Ishikawa (cell line): Measurements from ENCODE around the gene PLAAT2.

ENCODE experiments used
- CEBPB ChIP-seq: IDR thresholded peaks from 2 replicates; pipeline ENCODE4 v1.6.1; 2012
- EP300 ChIP-seq: IDR thresholded peaks from 2 replicates; pipeline ENCODE4 v1.6.1; 2012; ENCODE audit warnings: borderline replicate concordance
- FOXM1 ChIP-seq: IDR thresholded peaks from 2 replicates; pipeline ENCODE4 v1.6.1; 2012; ENCODE audit warnings: low read depth, borderline replicate concordance
- MAX ChIP-seq: IDR thresholded peaks from 2 replicates; pipeline ENCODE4 v1.6.1; 2012
- NFIC ChIP-seq: IDR thresholded peaks from 2 replicates; pipeline ENCODE4 v1.6.1; 2012
- REST ChIP-seq: IDR thresholded peaks from 2 replicates; pipeline ENCODE4 v1.6.1; 2012; ENCODE audit warnings: low read depth, mild to moderate bottlenecking
- TAF1 ChIP-seq: IDR thresholded peaks from 2 replicates; pipeline ENCODE4 v1.6.1; 2012; ENCODE audit warnings: low read depth, mild to moderate bottlenecking
- YY1 ChIP-seq: IDR thresholded peaks from 2 replicates; pipeline ENCODE4 v1.6.1; 2012; ENCODE audit warnings: low read depth

- TF ChIP-seq MAX: no peak
- TF ChIP-seq TAF1: no peak
- no peak for TF ChIP-seq REST
- TF ChIP-seq NFIC: no peak
- TF ChIP-seq FOXM1: no peak
- TF ChIP-seq CEBPB: no peak
- no peak for TF ChIP-seq YY1
- no peak for TF ChIP-seq EP300
These were observed 32.1 kb upstream of the PLAAT2 start for GRCh38 chr11:63595296-63595695.
